Measurements from ENCODE around the gene USP2. TPM values are rescaled to one million over a fixed set of nuclear protein-coding genes. Genes with fewer than 3 reads are reported as not detected.
A peak's percentile ranks its signal among the peaks of the same experiment; 100 is the strongest.

Gene USP2
- total RNA-seq, 2 donors from 2014 or later, result 7.9 to 11.6 TPM

DNA sequence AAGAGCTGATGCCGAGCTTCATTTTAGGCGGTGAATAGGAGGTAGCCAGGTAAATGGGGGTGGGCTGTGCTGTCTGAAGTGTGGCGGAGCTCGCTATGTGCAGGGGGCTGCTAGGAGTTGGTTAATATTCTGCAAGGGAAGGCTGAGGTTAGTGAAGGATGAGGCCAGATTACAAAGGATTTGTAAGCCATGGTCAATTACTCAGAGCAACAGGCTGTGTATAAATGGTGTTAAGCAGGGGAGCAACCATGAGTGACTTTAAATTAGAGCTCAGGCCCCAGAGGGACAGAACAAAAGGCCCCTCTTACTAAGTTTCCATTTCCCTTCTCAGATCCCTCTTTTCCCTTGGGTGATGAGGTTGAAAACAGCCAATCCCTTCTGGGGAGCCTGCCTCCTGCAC is 57.3 kb downstream of the USP2 start:
- DNase-seq, result no peak
- no peak overlapping the region for H3K9ac ChIP-seq (ENCODE audit: low read depth in 2 of 2, low read length in 2 of 2)
- H3K27me3 ChIP-seq, result peaks cover 6% of the 10 kb centered on the region
- no peaks in the 10 kb centered on the region for H3K9me3 ChIP-seq
- TF ChIP-seq, protein P1, sequence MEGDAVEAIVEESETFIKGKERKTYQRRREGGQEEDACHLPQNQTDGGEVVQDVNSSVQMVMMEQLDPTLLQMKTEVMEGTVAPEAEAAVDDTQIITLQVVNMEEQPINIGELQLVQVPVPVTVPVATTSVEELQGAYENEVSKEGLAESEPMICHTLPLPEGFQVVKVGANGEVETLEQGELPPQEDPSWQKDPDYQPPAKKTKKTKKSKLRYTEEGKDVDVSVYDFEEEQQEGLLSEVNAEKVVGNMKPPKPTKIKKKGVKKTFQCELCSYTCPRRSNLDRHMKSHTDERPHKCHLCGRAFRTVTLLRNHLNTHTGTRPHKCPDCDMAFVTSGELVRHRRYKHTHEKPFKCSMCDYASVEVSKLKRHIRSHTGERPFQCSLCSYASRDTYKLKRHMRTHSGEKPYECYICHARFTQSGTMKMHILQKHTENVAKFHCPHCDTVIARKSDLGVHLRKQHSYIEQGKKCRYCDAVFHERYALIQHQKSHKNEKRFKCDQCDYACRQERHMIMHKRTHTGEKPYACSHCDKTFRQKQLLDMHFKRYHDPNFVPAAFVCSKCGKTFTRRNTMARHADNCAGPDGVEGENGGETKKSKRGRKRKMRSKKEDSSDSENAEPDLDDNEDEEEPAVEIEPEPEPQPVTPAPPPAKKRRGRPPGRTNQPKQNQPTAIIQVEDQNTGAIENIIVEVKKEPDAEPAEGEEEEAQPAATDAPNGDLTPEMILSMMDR (IDR thresholded peaks at IDR 0.05), result no peak
- no peaks in the 10 kb centered on the region for H3K36me3 ChIP-seq
- H3K4me1 ChIP-seq, result peaks cover 8% of the 10 kb centered on the region
- intact Hi-C loops (cut with DNase I), result no loop called here
- H3K4me3 ChIP-seq, result no peak overlapping the region
- H3K27ac ChIP-seq, result no peak overlapping the region

DNA sequence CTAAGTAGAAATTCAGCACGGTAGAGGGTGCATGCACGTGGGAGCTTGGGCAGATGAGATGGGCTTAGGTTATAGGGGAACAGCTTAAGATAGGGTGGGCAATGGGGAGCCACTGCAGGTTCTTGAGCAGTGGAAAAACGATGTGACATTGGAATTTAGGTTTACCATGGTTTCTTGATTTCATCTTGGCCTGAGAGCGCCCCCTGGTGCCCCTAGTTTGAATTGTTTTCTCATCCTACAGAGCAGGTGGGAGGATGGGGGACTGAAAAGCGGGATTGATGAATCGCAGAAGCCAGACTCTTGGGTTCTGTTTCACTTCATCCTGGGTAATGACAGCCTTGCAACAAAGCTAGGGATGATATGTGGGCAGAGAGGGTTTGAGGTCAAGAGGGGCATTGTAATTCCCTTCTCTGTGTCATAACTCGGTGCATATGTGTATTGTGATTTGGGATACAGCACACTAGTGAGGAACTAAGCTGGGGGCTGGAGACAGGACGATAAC is 57.9 kb downstream of the USP2 start:
- H3K9me3 ChIP-seq, result no peaks in the 10 kb centered on the region
- no peak overlapping the region for H3K4me3 ChIP-seq
- H3K9ac ChIP-seq (ENCODE audit: low read depth in 2 of 2, low read length in 2 of 2), result no peak overlapping the region
- TF ChIP-seq, protein P1 (IDR thresholded peaks at IDR 0.05), result peak; percentile 75
- peaks cover 8% of the 10 kb centered on the region for H3K4me1 ChIP-seq
- H3K36me3 ChIP-seq, result no peaks in the 10 kb centered on the region
- no peak overlapping the region for H3K27ac ChIP-seq
- H3K27me3 ChIP-seq, result peaks cover 6% of the 10 kb centered on the region
- DNase-seq, result peak; percentile 84
- intact Hi-C loops (cut with DNase I), result no loop called here

DNA sequence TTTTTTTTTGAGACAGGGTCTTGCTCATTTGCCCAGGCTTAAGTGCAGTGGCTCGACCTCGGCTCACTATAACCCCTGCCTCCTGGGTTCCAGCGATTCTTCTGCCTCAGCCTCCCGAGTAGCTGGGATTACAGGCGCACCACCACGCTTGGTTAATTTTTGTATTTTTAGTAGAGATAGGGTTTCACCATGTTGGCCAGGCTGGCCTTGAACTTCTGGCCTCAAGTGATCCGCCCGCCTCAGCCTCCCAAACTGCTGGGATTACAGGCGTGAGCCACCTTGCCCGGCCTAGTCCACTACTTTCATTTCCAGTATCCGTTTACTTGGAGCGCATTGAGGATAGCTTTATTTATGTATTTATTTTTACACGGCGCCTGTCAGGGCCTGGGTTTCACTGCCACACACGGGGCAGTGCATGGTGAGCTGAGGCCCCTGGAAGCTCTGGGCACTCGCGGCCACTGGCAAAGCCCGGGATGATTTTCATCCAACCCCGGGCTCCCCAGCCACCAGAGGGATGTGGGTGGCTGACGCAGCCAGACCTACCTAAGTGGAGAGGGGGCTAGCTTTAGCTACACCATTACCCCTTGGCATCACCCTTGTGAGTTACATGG is 58.5 kb downstream of the USP2 start:
- Histone ChIP-seq H3K27ac (no peak overlapping the region), H3K27me3 (peaks cover 6% of the 10 kb centered on the region), H3K4me1 (peaks cover 8% of the 10 kb centered on the region), H3K4me3 (no peak overlapping the region), H3K9ac (ENCODE audit: low read depth in 2 of 2, low read length in 2 of 2) (no peak overlapping the region), H3K36me3 (no peaks in the 10 kb centered on the region), H3K9me3 (no peaks in the 10 kb centered on the region)
- intact Hi-C loops (cut with DNase I), result no loop called here
- DNase-seq, result no peak
- TF ChIP-seq, protein P1 (IDR thresholded peaks at IDR 0.05), result no peak

DNA sequence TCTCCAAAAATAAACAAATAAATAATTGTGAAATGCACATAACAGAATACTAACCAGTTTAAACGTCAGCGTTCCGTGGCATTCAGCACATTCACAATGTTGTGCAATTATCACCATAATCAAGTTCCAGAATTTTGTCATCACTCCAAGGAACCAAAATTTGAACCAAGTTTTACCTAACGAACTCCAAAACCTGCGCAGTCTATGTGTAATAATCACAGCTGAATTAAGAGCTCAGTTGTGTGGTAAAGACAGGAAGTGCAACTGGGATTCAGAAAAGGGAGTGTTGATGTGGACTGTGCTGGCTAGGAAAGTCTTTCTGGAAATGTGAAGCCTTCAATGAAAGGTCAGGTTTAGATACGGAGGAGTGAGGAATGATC is 59.1 kb downstream of the USP2 start:
- Histone ChIP-seq H3K4me1 (peaks cover 8% of the 10 kb centered on the region), H3K9ac (ENCODE audit: low read depth in 2 of 2, low read length in 2 of 2) (no peak overlapping the region), H3K4me3 (no peak overlapping the region), H3K36me3 (no peaks in the 10 kb centered on the region), H3K27me3 (peaks cover 6% of the 10 kb centered on the region), H3K27ac (peak overlapping the region; percentile 62), H3K9me3 (no peaks in the 10 kb centered on the region)
- intact Hi-C loops (cut with DNase I), result no loop called here
- DNase-seq, result no peak
- TF ChIP-seq, protein P1 (IDR thresholded peaks at IDR 0.05), result no peak

DNA sequence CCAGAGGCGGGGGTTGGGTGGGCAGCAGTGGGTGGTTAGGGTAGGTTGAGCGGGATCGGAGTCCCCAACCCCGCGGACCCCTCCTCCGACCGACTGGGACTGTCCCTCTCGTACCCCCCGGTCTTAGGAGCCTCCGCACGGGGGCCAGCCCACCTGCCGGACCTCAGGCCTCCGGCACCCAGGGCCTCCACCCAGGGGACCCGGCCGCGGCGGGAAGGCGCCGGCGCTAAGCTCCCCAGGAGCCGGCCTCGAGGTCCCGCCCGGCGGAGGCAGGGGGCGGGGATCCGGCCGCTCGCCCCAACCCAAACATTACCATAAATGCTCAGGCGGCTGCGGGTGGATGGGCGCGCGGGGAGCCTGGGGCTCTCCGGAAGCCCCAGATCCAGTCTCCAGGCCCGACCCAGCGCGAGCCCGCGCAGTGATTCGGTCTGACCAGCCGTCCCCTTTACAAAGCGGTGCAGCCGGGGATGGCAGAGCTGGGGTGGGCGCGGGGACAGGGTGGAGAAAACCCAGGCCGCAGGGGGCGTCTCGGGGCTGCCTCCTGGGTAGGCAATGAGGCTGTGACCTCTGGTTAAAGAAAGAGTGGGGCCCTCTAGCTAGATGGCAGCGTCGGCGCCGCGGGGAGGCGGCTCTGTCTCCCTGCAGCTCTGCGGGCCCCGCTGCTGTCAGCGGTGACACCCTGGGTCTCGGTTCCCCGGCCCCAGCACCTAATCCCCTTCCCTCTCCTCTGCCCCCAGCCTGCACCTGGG is 60.5 kb downstream of the USP2 start:
- peaks cover 8% of the 10 kb centered on the region for H3K4me1 ChIP-seq
- H3K9me3 ChIP-seq, result no peaks in the 10 kb centered on the region
- intact Hi-C loops (cut with DNase I), result no loop called here
- peak overlapping the region; percentile 70 to 71 for H3K9ac ChIP-seq (ENCODE audit: low read depth in 2 of 2, low read length in 2 of 2)
- DNase-seq, result peak; percentile 56
- peak overlapping the region; percentile 39 for H3K4me3 ChIP-seq
- H3K27ac ChIP-seq, result peak overlapping the region; percentile 62
- peaks cover 15% of the 10 kb centered on the region for H3K27me3 ChIP-seq
- TF ChIP-seq, protein P1 (IDR thresholded peaks at IDR 0.05), result no peak
- H3K36me3 ChIP-seq, result no peaks in the 10 kb centered on the region
